HepG2 (cell line): ENCODE measurements around the gene ATP23. TPM values are rescaled to one million over a fixed set of nuclear protein-coding genes. Genes with fewer than 3 reads are reported as not detected.

Experiments
- CC2D1A ChIP-seq: sonication (generic); formaldehyde crosslinking; IDR thresholded peaks from 2 replicates; pipeline ENCODE4 v1.8.1; 2023; ENCODE audit warnings: mild to moderate bottlenecking, missing genetic modification reagents
- CEBPG ChIP-seq: IDR thresholded peaks from 2 replicates; pipeline ENCODE4 v1.6.1; 2016
- ERF ChIP-seq: IDR thresholded peaks from 2 replicates; pipeline ENCODE4 v1.6.1; 2018; ENCODE audit warnings: missing biosample characterization, missing genetic modification reagents
- FOXO1 ChIP-seq: sonication (generic); formaldehyde crosslinking; IDR thresholded peaks from 2 replicates; pipeline ENCODE4 v1.4.0; 2020; ENCODE audit warnings: missing genetic modification reagents
- GATAD2A ChIP-seq: IDR thresholded peaks from 2 replicates; pipeline ENCODE4 v1.6.1; 2016
- LCORL ChIP-seq, 2 experiments: fragments of 450-650 bp in 1 of 2; sonication (generic) in 1 of 2; formaldehyde crosslinking in 1 of 2; IDR thresholded peaks; 2 replicates each; pipeline versions ENCODE4 v1.5.0 to v1.6.1; 2017 to 2020; ENCODE audit warnings: antibody characterized with exemption in 1 of 2, missing genetic modification reagents in 1 of 2
- NAIF1 ChIP-seq: sonication (generic); formaldehyde crosslinking; IDR thresholded peaks from 2 replicates; pipeline ENCODE4 v1.5.0; 2020; ENCODE audit warnings: mild to moderate bottlenecking, missing genetic modification reagents, borderline replicate concordance
- NR1H2 ChIP-seq: sonication (generic); formaldehyde crosslinking; IDR thresholded peaks from 2 replicates; pipeline ENCODE4 v1.8.1; 2022; ENCODE audit warnings: low read depth, missing genetic modification reagents, borderline replicate concordance
- PHF5A ChIP-seq: IDR thresholded peaks from one replicate; pipeline ENCODE4 v1.6.1; 2018; ENCODE audit warnings: low read depth, missing genetic modification reagents; ENCODE audit not compliant: unreplicated experiment
- RORA ChIP-seq: sonication (generic); formaldehyde crosslinking; IDR thresholded peaks from 2 replicates; pipeline ENCODE4 v1.5.0; 2020; ENCODE audit warnings: mild to moderate bottlenecking, missing genetic modification reagents, moderate library complexity
- SALL1 ChIP-seq: sonication (generic); formaldehyde crosslinking; IDR thresholded peaks from 2 replicates; pipeline ENCODE4 v1.8.0; 2022; ENCODE audit warnings: mild to moderate bottlenecking, missing genetic modification reagents
- SRY ChIP-seq: sonication (generic); formaldehyde crosslinking; IDR thresholded peaks from 2 replicates; pipeline ENCODE4 v1.8.0; 2022; ENCODE audit warnings: mild to moderate bottlenecking, missing genetic modification reagents
- ZBTB20 ChIP-seq: sonication (generic); formaldehyde crosslinking; IDR thresholded peaks from 2 replicates; pipeline ENCODE4 v1.8.1; 2023; ENCODE audit warnings: missing genetic modification reagents, low read depth, mild to moderate bottlenecking, borderline replicate concordance
- ZFP36 ChIP-seq: fragments of 150-350 bp; IDR thresholded peaks from 2 replicates; pipeline ENCODE4 v1.6.1; 2018; ENCODE audit warnings: borderline replicate concordance, low read length, low read depth; ENCODE audit not compliant: partially characterized antibody
- ZHX1 ChIP-seq: sonication (generic); formaldehyde crosslinking; IDR thresholded peaks from 2 replicates; pipeline ENCODE4 v1.8.1; 2022; ENCODE audit warnings: low read depth, mild to moderate bottlenecking, missing genetic modification reagents
- ZNF256 ChIP-seq: sonication (generic); formaldehyde crosslinking; conservative IDR thresholded peaks from 2 replicates; pipeline ENCODE4 v1.4.0; 2020; ENCODE audit warnings: missing genetic modification reagents
- ZNF44 ChIP-seq: sonication (generic); formaldehyde crosslinking; IDR thresholded peaks from 2 replicates; pipeline ENCODE4 v1.5.1; 2020; ENCODE audit warnings: mild to moderate bottlenecking, missing genetic modification reagents
- polyA plus RNA-seq, 8 experiments: library from polyadenylated mRNA; depleted of rRNA in 3 of 8; stranded (reverse) in 7 of 8; unstranded in 1 of 8; fragments of >200 nt; fragmentation: Illumina TruSeq in 4 of 8; extraction: Trizol in 4 of 8; gene quantifications; 2 replicates each; pipeline versions ENCODE4 v1.2.1 to v1.2.3, GENCODE V29; 2011 to 2016; ENCODE audit warnings: low read depth in 4 of 8, missing spikeins in 1 of 8, mixed read lengths in 1 of 8; ENCODE audit not compliant: insufficient read depth in 1 of 8
- total RNA-seq, 5 experiments: library from RNA; depleted of rRNA; stranded (reverse); fragments of >200 nt; fragmentation: Illumina TruSeq; extraction: Trizol; gene quantifications; 2 replicates each; pipeline ENCODE4 v1.2.3, GENCODE V29; 2016; ENCODE audit warnings: low read depth in 1 of 5
- TF ChIP-seq, protein P1 (sequence below): sonication (generic); formaldehyde crosslinking; conservative IDR thresholded peaks from 2 replicates; pipeline ENCODE4 v1.4.0; 2020; ENCODE audit warnings: mild to moderate bottlenecking, missing genetic modification reagents, moderate library complexity
- TF ChIP-seq, protein P2 (sequence below): sonication (generic); IDR thresholded peaks from 2 replicates; pipeline ENCODE4 v1.6.1; 2016; ENCODE audit warnings: low read depth, borderline replicate concordance
- TF ChIP-seq, protein P3 (sequence below): sonication (generic); formaldehyde crosslinking; IDR thresholded peaks from 2 replicates; pipeline ENCODE4 v1.8.0; 2022; ENCODE audit warnings: mild to moderate bottlenecking, missing genetic modification reagents, borderline replicate concordance

ATP23 gene
- total and polyA plus RNA-seq, 2 of the 13 experiments (the other 11 are each of a cell fraction or from before 2014, with no cell fraction given): 12.1 to 14.7 TPM

DNA sequence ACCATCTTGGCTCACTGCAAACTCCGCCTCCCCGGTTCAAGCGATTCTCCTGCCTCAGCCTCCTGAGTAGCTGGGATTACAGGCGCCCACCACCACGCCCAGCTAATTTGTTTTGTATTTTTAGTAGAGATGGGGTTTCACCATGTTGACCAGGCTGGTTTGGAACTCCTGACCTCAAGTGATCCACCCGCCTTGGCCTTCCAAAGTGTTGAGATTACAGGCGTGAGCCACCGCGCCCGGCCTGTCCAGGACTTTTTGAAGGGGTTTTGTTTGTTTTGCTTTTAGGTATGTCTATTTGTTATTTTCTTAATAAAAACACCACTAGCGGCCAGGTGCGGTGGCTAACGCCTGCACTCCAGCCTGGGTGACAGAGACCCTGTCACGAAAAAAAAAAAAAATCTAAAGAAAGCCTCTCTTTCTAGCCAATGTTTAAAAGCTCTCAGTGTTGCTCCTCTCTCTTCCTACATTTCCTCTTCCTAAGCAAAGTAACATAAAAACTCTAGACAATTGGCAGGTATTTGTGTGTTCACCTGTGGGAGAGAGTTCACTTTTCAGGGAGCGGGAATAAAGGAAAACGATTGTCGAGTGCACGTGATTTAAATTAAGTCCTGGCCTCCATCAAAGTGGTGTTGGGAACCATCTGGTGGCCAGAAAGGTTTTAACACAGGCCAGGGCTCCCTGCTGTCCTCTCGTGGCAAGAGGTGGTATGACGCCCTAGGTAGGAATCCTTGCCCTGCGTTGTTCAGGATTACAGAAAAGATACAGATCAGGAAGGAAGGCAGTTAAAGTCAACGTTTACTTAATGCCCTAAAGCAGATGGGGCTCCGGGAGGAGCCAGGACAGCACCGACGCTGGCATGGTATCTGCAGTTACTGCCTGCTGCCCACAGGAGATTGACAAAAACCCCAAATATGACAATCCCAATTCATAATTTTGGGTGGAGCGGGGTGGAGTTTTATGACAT lies 36.2 kb upstream of the ATP23 start (continued):
- TF ChIP-seq LCORL (IDR thresholded peaks at IDR 0.05) (no peak), LCORL (CRISPR knock-in tag; IDR thresholded peaks at IDR 0.05) (no peak), ZNF44 (CRISPR knock-in tag) (0 out of 2 replicates have a peak, but pooled peaks have one; percentile 44), ZFP36 (no peak), PHF5A (CRISPR knock-in tag) (peak; percentile 41), FOXO1 (CRISPR knock-in tag) (no peak), CC2D1A (no peak), NAIF1 (no peak), SALL1 (CRISPR knock-in tag) (peak; percentile 73), ZNF256 (CRISPR knock-in tag) (no peak), GATAD2A (peak; percentile 71), ZHX1 (CRISPR knock-in tag) (no peak), NR1H2 (no peak), SRY (CRISPR knock-in tag) (0 out of 2 replicates have a peak, but pooled peaks have one; percentile 27), CEBPG (CRISPR knock-in tag) (0 out of 2 replicates have a peak, but pooled peaks have one; percentile 29), RORA (CRISPR knock-in tag) (no peak), ERF (CRISPR knock-in tag) (peak; percentile 62; the same call in 1 of the 2 replicates), ZBTB20 (CRISPR knock-in tag) (no peak)
- TF ChIP-seq, protein P1, sequence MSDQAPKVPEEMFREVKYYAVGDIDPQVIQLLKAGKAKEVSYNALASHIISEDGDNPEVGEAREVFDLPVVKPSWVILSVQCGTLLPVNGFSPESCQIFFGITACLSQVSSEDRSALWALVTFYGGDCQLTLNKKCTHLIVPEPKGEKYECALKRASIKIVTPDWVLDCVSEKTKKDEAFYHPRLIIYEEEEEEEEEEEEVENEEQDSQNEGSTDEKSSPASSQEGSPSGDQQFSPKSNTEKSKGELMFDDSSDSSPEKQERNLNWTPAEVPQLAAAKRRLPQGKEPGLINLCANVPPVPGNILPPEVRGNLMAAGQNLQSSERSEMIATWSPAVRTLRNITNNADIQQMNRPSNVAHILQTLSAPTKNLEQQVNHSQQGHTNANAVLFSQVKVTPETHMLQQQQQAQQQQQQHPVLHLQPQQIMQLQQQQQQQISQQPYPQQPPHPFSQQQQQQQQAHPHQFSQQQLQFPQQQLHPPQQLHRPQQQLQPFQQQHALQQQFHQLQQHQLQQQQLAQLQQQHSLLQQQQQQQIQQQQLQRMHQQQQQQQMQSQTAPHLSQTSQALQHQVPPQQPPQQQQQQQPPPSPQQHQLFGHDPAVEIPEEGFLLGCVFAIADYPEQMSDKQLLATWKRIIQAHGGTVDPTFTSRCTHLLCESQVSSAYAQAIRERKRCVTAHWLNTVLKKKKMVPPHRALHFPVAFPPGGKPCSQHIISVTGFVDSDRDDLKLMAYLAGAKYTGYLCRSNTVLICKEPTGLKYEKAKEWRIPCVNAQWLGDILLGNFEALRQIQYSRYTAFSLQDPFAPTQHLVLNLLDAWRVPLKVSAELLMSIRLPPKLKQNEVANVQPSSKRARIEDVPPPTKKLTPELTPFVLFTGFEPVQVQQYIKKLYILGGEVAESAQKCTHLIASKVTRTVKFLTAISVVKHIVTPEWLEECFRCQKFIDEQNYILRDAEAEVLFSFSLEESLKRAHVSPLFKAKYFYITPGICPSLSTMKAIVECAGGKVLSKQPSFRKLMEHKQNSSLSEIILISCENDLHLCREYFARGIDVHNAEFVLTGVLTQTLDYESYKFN (CRISPR knock-in tag): no peak
- TF ChIP-seq, protein P2, sequence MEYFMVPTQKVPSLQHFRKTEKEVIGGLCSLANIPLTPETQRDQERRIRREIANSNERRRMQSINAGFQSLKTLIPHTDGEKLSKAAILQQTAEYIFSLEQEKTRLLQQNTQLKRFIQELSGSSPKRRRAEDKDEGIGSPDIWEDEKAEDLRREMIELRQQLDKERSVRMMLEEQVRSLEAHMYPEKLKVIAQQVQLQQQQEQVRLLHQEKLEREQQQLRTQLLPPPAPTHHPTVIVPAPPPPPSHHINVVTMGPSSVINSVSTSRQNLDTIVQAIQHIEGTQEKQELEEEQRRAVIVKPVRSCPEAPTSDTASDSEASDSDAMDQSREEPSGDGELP: no peak
- TF ChIP-seq, protein P3, sequence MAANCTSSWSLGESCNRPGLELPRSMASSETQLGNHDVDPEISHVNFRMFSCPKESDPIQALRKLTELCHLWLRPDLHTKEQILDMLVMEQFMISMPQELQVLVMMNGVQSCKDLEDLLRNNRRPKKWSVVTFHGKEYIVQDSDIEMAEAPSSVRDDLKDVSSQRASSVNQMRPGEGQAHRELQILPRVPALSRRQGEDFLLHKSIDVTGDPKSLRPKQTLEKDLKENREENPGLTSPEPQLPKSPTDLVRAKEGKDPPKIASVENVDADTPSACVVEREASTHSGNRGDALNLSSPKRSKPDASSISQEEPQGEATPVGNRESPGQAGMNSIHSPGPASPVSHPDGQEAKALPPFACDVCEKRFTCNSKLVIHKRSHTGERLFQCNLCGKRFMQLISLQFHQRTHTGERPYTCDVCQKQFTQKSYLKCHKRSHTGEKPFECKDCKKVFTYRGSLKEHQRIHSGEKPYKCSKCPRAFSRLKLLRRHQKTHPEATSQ (CRISPR knock-in tag): no peak
